NT2/D1 (cell line): ENCODE results near the gene CYP4A11.
"Not testable (repeated sequence)": the region's sequence is repeated elsewhere in the genome, so short reads cannot be mapped to it uniquely, and the experiment has no call there.

Source experiments
- YY1 ChIP-seq: IDR thresholded peaks from 2 replicates; pipeline ENCODE4 v1.6.1; 2011; ENCODE audit not compliant: insufficient read length, insufficient read depth
- ZNF274 ChIP-seq: IDR thresholded peaks from 2 replicates; pipeline ENCODE4 v1.6.1; 2011; ENCODE audit warnings: mild to moderate bottlenecking, low read depth, low read length

DNA sequence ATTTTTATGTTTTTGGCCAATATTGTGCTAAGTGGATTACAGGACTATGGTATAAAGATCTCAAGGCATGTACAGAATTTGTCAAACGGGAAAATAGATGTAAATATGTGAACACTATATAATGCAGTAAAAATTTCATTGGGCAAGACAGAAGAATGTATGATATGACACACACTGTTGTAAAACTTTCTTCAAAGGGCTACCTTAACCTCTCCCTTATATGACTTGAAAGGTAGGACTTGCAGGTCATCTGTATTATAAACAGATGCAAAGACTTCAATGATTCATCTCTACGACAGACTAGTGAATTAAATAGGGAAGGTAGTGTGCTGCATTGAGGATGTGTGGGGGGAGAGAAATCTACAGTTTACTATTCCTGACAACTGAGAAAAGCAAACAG is 9.3 kb downstream of the CYP4A11 start:
- TF ChIP-seq ZNF274, YY1: not testable (repeated sequence)
